ENCODE measurements around the gene VIPR2.

DNA sequence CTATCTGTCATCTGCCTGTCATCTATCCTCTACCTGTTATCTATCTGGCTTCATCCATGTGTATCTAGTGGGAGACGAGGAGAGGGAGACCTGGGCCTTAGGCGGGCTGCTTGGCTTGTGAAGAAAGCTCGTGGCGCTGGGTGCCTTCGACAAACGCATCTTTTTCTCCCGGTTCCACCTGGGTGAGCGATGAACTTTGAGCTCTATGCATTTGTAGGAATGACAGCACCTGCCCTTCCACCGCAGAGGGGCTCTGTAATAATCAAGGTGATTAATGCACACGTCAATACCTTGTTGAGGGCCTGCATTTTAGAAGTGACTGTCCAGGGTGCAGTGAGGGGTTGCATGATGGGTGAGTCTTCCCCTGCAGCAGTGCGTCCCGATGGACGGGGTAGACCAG lies 2.6 kb upstream of the VIPR2 start:
- TF ChIP-seq, protein P1, sequence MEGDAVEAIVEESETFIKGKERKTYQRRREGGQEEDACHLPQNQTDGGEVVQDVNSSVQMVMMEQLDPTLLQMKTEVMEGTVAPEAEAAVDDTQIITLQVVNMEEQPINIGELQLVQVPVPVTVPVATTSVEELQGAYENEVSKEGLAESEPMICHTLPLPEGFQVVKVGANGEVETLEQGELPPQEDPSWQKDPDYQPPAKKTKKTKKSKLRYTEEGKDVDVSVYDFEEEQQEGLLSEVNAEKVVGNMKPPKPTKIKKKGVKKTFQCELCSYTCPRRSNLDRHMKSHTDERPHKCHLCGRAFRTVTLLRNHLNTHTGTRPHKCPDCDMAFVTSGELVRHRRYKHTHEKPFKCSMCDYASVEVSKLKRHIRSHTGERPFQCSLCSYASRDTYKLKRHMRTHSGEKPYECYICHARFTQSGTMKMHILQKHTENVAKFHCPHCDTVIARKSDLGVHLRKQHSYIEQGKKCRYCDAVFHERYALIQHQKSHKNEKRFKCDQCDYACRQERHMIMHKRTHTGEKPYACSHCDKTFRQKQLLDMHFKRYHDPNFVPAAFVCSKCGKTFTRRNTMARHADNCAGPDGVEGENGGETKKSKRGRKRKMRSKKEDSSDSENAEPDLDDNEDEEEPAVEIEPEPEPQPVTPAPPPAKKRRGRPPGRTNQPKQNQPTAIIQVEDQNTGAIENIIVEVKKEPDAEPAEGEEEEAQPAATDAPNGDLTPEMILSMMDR (IDR thresholded peaks at IDR 0.05), result no peak
- no peak for TF ChIP-seq POLR2A (IDR thresholded peaks at IDR 0.05)
